Measurements from ENCODE around the gene TEX30. TPM values are rescaled to one million over a fixed set of nuclear protein-coding genes. Genes with fewer than 3 reads are reported as not detected.

TEX30 gene
- total RNA-seq, 1 donor from 2014 or later: 5.8 TPM

GRCh38 chr13:102793611-102794355 lies 20.2 kb upstream of the TEX30 start:
- no peaks in the 10 kb centered on the region for H3K9me3 ChIP-seq (ENCODE audit: insufficient read depth, low read depth, low read length)
- no peak overlapping the region for H3K27ac ChIP-seq (ENCODE audit: low read depth, low read length)
- DNase-seq (ENCODE audit: low read depth): no peak
- Mint-ChIP-seq H3K9me3 (ENCODE audit: unreplicated experiment) (no peaks in the 10 kb centered on the region), H3K27me3 (ENCODE audit: low read depth, unreplicated experiment) (no peaks in the 10 kb centered on the region), H3K36me3 (ENCODE audit: low read depth, unreplicated experiment) (peaks cover 2% of the 10 kb centered on the region), H3K4me1 (ENCODE audit: low read depth, unreplicated experiment) (peaks cover 2% of the 10 kb centered on the region), H3K4me3 (ENCODE audit: unreplicated experiment) (no peak overlapping the region), H3K27ac (ENCODE audit: unreplicated experiment) (no peak overlapping the region)
- no peak overlapping the region for H3K9ac ChIP-seq (ENCODE audit: low read length)
- no peak for FAIRE-seq
- H3K4me1 ChIP-seq (ENCODE audit: insufficient read depth, low read length): peaks cover 7% of the 10 kb centered on the region
- H3K36me3 ChIP-seq (ENCODE audit: insufficient read depth, low read length): peaks cover 5% of the 10 kb centered on the region
- H3K79me2 ChIP-seq (ENCODE audit: insufficient read depth, low read length): peaks cover 21% of the 10 kb centered on the region
- no peak overlapping the region for H2AFZ ChIP-seq (ENCODE audit: low read depth, low read length)
- no peak overlapping the region for H3K4me2 ChIP-seq (ENCODE audit: low read length)
- TF ChIP-seq EZH2 (IDR thresholded peaks at IDR 0.05; ENCODE audit: insufficient read depth, low read length) (no peak), CTCF (IDR thresholded peaks at IDR 0.05; ENCODE audit: insufficient read depth, low read depth, low read length) (no peak)
- no peak overlapping the region for H3K4me3 ChIP-seq (ENCODE audit: insufficient read depth, low read depth, low read length)
- no peaks in the 10 kb centered on the region for H4K20me1 ChIP-seq (ENCODE audit: insufficient read depth, low read length)
- H3K27me3 ChIP-seq (ENCODE audit: insufficient read depth, low read length): no peaks in the 10 kb centered on the region

GRCh38 chr13:102792396-102792795 lies 18.8 kb upstream of the TEX30 start:
- H3K27ac Mint-ChIP-seq (ENCODE audit: unreplicated experiment): no peak overlapping the region

More at GRCh38 chr13:102792396-102792795, 18.8 kb upstream of the TEX30 start:
- H3K27me3 ChIP-seq (ENCODE audit: insufficient read depth, low read length): no peaks in the 10 kb centered on the region
- no peaks in the 10 kb centered on the region for H4K20me1 ChIP-seq (ENCODE audit: insufficient read depth, low read length)
- peaks cover 8% of the 10 kb centered on the region for H3K79me2 ChIP-seq (ENCODE audit: insufficient read depth, low read length)
- no peaks in the 10 kb centered on the region for H3K9me3 ChIP-seq (ENCODE audit: insufficient read depth, low read depth, low read length)
- H3K4me3 ChIP-seq (ENCODE audit: insufficient read depth, low read depth, low read length): no peak overlapping the region
- H3K4me2 ChIP-seq (ENCODE audit: low read length): no peak overlapping the region
- H3K9me3 Mint-ChIP-seq (ENCODE audit: unreplicated experiment): no peaks in the 10 kb centered on the region
- peaks cover 13% of the 10 kb centered on the region for H3K36me3 ChIP-seq (ENCODE audit: insufficient read depth, low read length)
- H3K4me3 Mint-ChIP-seq (ENCODE audit: unreplicated experiment): no peak overlapping the region
- no peak overlapping the region for H3K27ac ChIP-seq (ENCODE audit: low read depth, low read length)
- DNase-seq (ENCODE audit: low read depth) (no peak), FAIRE-seq (no peak)
- H3K36me3 Mint-ChIP-seq (ENCODE audit: low read depth, unreplicated experiment): peaks cover 2% of the 10 kb centered on the region
- peaks cover 2% of the 10 kb centered on the region for H3K4me1 Mint-ChIP-seq (ENCODE audit: low read depth, unreplicated experiment)
- H2AFZ ChIP-seq (ENCODE audit: low read depth, low read length): no peak overlapping the region
- no peaks in the 10 kb centered on the region for H3K4me1 ChIP-seq (ENCODE audit: insufficient read depth, low read length)
- no peak overlapping the region for H3K9ac ChIP-seq (ENCODE audit: low read length)
- no peak for TF ChIP-seq CTCF (IDR thresholded peaks at IDR 0.05; ENCODE audit: insufficient read depth, low read depth, low read length)
- no peak for TF ChIP-seq EZH2 (IDR thresholded peaks at IDR 0.05; ENCODE audit: insufficient read depth, low read length)
- H3K27me3 Mint-ChIP-seq (ENCODE audit: low read depth, unreplicated experiment): no peaks in the 10 kb centered on the region

Measured in astrocyte (in vitro differentiated cells and primary cell).